HG03045 (cell line): ENCODE measurements around the gene POLR1B.
"Not testable (repeated sequence)": the region's sequence is repeated elsewhere in the genome, so short reads cannot be mapped to it uniquely, and the experiment has no call there.

ENCODE experiments used
- ATAC-seq: cut with Tn5 transposase; IDR thresholded peaks from one replicate; pipeline ENCODE4 v1.9.1; 2021; ENCODE audit warnings: mild to moderate bottlenecking, moderate library complexity; ENCODE audit not compliant: unreplicated experiment

POLR1B gene

DNA sequence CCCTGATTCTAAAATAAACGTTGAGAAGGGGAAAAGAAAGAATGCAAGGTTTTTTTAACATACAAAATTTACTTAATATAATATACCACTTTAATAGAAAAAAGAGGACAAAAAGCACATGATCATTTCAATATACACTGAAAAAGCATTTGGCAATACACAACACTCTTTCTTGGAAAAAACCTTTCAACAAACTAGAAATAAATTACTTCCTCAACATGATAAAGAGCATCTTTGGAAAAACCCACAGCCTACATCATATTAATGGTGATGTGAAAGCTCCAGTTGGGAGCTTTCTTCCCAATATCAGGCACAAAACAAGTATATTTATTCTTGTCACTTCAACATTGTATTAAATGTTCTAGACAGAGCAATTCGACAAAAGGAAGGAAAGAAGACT, 3.0 kb upstream of the POLR1B start:
- ATAC-seq: no peak

- no peak for ATAC-seq
Observed at GRCh38 chr2:112540906-112541305, 1.4 kb upstream of the POLR1B start.

DNA sequence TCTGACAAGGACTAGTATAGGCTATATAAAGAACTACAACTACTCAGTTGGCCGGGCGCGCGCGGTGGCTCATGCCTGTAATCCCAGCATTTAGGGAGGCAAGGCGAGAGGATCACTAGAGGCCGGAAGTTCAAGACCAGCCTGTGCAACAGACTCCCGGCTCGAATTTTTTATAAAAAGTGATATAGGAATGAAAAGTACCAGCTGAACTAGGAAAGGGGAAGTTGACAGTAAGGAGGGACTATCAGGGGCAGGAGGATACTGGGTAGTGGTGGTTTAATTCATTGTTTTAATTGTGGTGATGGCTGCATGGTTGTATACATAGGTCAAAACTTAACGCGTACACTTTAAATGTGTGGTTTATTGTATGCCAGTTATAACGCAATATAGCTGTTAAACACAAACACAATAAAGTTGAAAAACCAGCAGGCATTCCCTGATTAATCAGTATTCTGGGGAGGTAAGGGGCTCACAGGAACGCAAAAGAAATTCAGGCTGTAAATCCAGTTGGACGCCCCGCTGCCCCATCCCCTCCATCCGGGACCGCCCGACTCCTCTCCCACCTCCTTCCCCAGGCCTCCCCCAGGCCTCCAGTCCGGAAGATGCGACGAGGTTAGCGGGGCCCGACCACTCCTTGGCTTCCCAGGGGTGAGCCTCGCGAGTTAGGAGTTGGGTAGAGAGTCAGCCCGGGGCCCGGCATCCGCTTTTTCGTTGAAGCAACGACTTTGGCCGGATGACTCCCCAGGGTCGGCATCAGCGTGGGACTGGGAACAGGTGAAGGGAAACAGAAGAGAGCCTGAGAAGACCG, 746 bp upstream of the POLR1B start:
- ATAC-seq: peak; percentile 69

DNA sequence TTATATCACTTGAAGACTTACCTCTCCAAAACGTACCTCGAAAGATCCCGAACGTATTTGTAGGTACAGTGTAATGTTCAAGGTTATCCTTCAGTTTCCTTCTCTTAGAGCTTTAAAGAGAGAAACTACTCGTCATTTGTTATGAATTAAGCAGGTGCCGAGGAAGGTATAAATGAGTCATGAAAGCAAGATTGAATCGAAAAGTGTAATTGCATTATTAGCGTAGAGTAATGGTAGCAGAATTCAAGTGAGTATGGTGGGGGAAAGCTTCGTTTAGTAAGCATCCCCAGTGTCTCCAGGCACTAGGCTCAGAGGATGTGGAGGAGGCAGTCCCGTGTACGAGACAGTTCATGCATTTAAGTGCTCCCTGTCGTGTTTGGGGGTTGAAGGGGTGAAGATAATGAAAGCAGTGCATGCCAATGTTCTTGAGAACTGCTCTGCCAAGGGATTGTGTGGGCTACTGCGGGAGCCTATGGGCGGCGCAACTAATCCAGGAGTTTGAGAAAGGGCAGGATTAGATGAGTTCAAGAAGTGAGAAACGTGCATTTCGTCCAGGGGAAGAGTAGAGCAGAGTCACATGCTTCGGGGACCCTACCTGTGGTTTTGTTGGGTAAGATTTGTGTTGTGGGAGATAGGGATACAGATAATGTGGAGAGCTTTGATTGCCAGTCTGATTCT, 858 bp downstream of the POLR1B start:
- no peak for ATAC-seq

GRCh38 chr2:112547333-112547732, 5.1 kb downstream of the POLR1B start:
- ATAC-seq: no peak

- no peak for ATAC-seq
Observed at GRCh38 chr2:112548980-112549379, 6.7 kb downstream of the POLR1B start.

DNA sequence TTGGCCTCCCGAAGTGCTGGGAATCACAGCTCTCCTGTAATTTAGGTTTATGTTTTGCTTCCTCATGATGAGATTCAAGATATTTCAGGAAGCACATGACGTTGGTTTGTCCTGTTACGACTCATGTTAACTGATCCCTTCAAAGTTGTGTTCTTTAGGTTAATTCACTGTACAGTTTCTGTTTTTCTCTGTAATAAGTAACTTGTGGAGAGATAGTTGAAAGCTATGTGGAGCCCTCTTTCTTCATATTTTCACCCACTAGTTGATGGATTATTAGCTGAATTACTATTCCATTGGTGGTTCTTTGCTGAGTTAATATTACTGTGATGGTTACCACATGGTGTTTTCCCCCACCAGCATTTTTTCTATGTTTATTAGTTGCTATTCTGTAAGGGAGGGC, 23.8 kb downstream of the POLR1B start:
- ATAC-seq: no peak

DNA sequence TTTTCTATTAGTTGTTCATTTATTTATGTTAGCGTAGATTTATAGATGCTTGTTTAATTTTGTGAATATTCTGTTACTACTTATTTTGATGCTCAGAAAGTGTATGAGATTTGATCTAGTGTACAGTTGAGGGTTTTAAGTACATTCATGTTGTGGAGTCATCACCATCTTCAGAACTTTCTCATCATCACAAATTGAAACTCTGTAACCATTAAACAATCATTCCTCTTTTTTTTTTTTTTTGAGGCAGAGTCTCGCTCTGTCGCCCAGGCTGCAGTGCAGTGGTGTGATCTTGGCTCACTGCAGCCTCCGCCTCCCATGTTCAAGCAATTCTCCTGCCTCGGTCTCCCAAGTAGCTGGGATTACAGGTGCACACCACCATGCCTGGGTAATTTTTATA, 24.2 kb downstream of the POLR1B start:
- not testable (repeated sequence) for ATAC-seq

- ATAC-seq: no peak
Observed at GRCh38 chr2:112572005-112572404, 29.7 kb downstream of the POLR1B start.

GRCh38 chr2:112577756-112578155, 35.5 kb downstream of the POLR1B start:
- ATAC-seq: no peak

DNA sequence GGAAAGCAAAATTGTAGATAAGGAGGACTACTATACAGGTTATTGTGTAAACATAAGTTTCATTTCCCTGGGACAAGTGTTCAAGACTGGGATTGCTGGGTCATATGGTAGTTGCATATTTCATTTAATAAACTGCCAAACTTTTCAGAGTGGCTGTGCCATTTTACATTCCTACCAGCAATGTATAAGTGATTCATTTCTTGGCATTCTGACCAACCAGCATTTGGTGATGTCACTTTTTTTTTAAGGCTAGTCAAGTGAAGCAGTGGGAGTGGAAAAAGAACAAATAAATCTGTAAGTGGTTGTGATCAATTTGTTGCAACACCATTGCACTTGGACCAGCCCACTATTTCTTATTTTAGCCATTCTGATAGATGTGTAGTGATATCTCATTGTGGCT, 37.0 kb downstream of the POLR1B start:
- no peak for ATAC-seq

DNA sequence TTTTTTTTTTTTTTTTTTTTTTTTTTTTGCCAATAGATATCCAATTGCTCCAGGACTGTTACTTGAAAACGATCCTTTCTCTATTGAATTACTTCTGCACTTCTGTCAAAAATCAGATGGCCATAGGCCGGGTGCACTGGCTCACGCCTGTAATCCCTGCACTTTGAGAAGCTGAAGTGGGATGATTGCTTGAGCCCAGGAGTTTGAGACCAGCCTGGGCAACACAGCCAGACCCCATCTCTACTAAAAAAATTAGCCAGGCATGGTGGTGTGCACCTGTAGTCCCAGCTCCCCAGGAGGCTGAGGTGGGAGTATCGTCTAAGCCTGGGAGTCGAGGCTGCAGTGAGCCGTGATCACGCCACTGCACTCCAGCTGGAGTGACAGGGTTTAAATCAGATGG, 37.8 kb downstream of the POLR1B start:
- no peak for ATAC-seq

DNA sequence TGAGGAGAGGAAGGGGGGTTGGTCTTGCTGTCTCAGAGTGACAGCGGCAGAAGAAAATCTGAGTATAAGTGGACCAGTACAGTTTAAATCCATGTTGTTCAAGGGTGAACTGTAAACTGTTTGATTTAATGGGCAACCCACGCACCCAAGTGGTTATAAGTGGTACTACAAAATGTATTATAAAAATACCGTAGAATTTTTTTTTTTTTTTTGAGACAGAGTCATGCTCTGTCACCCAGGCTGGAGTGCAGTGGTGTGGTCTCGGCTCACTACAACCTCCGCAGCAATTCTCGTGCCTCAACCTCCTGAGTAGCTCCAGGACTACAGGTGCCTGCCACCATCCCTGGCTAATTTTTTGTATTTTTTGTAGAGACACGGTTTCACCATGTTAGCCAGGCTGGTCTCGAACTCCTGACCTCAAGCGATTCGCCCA, 40.1 kb downstream of the POLR1B start:
- ATAC-seq: no peak

DNA sequence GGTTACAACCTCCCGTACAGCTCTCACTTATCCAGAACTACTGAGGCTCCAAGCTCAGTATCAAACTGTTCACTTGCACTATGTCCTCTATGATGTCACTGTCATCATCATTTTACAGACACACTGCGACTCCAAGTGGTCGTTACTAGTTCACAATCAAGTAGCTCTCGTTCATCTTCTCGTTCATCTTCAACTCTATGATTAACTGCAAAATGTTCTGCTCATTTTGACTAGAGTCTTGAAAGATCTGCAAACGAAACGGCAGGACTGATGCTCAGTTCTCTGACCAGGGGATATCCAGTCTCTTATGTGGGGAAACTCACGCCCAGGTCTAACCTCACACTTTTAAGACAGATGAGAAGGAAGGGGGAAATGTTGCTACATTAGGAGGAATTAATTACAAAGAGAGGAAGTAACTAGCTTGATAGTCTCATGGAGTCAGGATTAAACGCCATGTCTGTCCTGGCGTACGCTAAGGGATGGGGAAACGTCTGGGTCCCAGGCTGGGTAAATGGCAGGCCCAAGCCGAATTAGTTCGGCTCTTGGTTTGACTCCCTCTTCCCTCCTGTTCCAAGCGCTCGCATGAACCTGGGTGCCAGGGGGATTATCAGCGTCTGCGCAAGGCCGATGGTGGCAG, 41.4 kb downstream of the POLR1B start:
- ATAC-seq: no peak

DNA sequence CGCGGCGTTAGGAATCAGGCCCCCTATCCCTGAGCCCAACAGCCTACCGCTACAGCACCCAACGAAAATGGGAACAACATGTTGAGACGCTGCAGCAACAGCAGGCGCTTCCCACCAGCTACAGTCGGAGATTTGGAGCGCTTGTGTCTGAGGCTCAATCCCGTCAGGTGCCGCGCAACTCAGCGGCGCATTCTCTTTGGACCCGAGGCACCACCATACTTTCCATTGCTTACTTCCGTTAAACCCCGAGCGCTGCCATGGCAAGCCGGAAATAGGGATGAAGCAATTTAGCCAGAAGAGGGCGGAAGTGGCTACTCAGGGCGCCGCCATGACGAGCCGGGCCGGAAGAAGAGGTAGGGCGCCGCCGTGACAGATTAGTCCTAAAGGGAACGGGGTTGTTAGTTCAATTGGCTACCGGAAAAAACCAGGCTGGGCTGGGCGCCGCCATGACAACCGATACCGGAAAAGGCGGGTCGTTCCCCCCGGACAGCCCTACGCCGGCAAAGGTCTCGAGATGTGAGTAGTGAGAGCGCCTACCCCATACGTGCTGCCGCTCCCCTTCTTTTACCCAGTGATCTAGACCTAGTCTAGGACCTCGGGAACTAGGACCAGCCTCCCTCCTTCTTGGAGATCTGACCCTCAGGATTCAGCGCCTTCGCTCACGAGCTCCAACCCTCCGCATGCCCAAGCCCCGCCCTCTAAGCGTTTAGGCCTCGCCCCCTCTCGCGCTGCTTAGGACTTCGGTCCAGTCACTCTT, 42.0 kb downstream of the POLR1B start, which contains the start of gene CHCHD5:
Gene CHCHD5, plus strand, starts transcription at position 476 of the 757 bp plus-strand sequence. Its CDS starts 39 bp downstream, at position 515.
- peak; percentile 89 for ATAC-seq

DNA sequence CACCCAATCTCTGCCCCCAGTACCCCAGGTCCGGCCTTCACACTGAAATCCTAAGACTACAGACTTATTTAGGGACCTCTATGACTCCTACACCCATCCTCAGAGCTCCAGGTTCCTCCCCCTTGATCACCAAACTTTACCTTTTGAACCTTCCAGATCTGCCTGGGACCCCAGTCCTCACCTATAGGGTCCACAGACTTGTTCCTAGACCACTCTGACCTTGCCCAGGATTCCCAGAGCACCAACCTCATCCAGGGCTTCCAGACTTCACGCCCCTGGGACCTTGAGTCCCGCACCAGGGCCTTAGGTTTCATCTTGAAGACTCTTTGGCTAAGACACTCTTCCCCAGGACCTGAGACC, 42.6 kb downstream of the POLR1B start:
- no peak for ATAC-seq

DNA sequence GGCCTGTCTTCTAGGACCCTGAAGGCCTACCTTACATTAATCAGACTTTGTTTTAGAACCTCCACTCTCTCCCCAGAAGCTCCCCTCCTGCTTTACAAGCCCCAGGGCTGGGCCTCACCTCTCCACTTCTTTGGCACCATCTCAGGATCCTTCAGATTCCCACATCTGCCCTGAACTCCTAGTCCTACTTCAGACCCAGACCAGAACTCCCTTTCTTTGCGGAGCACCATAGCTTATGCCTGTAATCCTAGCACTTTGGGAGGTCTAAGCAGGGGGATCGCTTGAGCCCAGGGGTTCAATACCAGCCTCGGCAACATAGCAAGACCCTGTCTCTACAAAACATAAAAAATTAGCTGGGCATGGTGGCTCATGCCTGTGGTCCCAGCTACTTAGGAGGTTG, 43.1 kb downstream of the POLR1B start:
- no peak for ATAC-seq

- no peak for ATAC-seq
Observed at GRCh38 chr2:112585873-112586464, 43.7 kb downstream of the POLR1B start.

- ATAC-seq: no peak
Observed at GRCh38 chr2:112588611-112589045, 46.4 kb downstream of the POLR1B start.

DNA sequence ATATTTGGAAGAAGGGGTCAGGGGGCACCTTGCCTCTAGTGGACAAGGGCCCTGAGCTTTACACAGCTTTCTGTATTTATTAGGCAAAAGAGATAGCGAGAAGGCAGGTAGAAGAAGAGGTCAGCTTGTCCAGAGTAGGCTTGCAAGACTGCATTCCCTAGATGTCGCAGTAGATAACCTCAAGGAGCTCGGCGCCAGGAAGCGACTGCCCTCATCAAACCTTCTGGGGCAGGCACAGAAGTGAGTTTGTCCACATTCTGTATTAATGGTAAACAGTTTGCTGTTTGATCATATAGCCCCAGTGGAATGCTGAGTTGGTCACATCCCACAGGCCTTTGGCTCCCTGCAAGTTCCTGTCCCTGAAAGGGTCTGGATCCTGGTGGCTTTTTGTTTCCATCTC, 49.1 kb downstream of the POLR1B start:
- ATAC-seq: no peak

DNA sequence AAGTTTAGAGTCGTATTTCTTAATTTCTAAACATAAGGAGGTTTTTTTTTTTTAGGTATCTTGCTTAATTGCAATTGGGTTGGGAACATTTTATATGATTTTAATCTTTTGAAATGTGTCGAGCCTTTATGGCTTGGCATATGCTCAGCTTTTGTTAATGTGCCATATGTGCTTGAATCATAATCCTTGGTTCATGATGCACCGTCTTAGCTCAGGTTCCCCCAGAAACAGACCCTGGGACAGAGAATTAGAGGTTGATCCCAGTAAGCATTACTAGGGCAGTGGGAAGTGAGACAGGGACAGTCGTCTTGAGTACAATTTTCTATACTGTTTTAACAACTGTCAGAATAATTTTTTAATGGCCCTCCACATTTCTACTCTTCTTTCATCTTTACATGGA, 51.5 kb downstream of the POLR1B start:
- no peak for ATAC-seq
